NCI-H1694 treated with DMSO at 0.1 percent for 48 hours (cell line): ENCODE results near the gene ZNF709.
A peak's percentile ranks its signal among the peaks of the same experiment; 100 is the strongest.
"Not testable (repeated sequence)": the region's sequence is repeated elsewhere in the genome, so short reads cannot be mapped to it uniquely, and the experiment has no call there.

Experiments used
- DNase-seq: peaks from one replicate; lab custom pipeline; 2025; lab: John Stamatoyannopoulos, UW

Gene ZNF709

GRCh38 chr19:12484371-12485051, at the start of gene ZNF709:
Gene ZNF709 (minus strand): TSS chr19:12484816. CDS start chr19:12484657, 159 bp downstream.
- DNase-seq = peak; percentile 61

- DNase-seq = peak; percentile 2
These were observed 42.6 kb upstream of the ZNF709 start for GRCh38 chr19:12527034-12527836.

GRCh38 chr19:12526542-12526941, 41.9 kb upstream of the ZNF709 start:
- no peak for DNase-seq

GRCh38 chr19:12521996-12522395, 37.4 kb upstream of the ZNF709 start:
- no peak for DNase-seq

- no peak for DNase-seq
These were observed 29.0 kb upstream of the ZNF709 start for GRCh38 chr19:12513531-12514061.

GRCh38 chr19:12497032-12497431, 12.4 kb upstream of the ZNF709 start:
- DNase-seq = no peak

- no peak for DNase-seq
These were observed 11.9 kb upstream of the ZNF709 start for GRCh38 chr19:12496480-12496879.

GRCh38 chr19:12495002-12495802, 10.6 kb upstream of the ZNF709 start:
- peak; percentile 66 for DNase-seq

- DNase-seq = no peak
These were observed 9.7 kb upstream of the ZNF709 start for GRCh38 chr19:12494260-12494860.

GRCh38 chr19:12486265-12486783, 1.7 kb upstream of the ZNF709 start:
- DNase-seq = not testable (repeated sequence)

- no peak for DNase-seq
These were observed 955 bp upstream of the ZNF709 start for GRCh38 chr19:12485571-12485970.

- no peak for DNase-seq
These were observed 418 bp upstream of the ZNF709 start for GRCh38 chr19:12485052-12485416.

- DNase-seq = no peak
These were observed 625 bp downstream of the ZNF709 start for GRCh38 chr19:12484011-12484370.

- DNase-seq = no peak
These were observed 2.1 kb downstream of the ZNF709 start for GRCh38 chr19:12482509-12482886.

- DNase-seq = no peak
These were observed 2.7 kb downstream of the ZNF709 start for GRCh38 chr19:12481781-12482508.

- DNase-seq = no peak
These were observed 6.2 kb downstream of the ZNF709 start for GRCh38 chr19:12478234-12478941.

- not testable (repeated sequence) for DNase-seq
These were observed 17.0 kb downstream of the ZNF709 start for GRCh38 chr19:12467651-12468050.

GRCh38 chr19:12465211-12465610, 19.4 kb downstream of the ZNF709 start:
- no peak for DNase-seq

- DNase-seq = no peak
These were observed 19.8 kb downstream of the ZNF709 start for GRCh38 chr19:12464769-12465168.

- not testable (repeated sequence) for DNase-seq
These were observed 20.5 kb downstream of the ZNF709 start for GRCh38 chr19:12464139-12464538.
